Breast epithelium (tissue), 3 donors: ENCODE measurements around the gene VAV3.

Experiments
- CTCF ChIP-seq, 3 donors: fragments of 450-650 bp; IDR thresholded peaks; one replicate each; pipeline ENCODE4 v1.5.1; 2016 to 2017; ENCODE audit warnings: antibody characterized with exemption in 3 of 3, mild to moderate bottlenecking in 3 of 3, moderate library complexity in 3 of 3
- POLR2A ChIP-seq: fragments of 450-650 bp; IDR thresholded peaks from one replicate; pipeline ENCODE4 v1.6.1; 2016; ENCODE audit warnings: antibody characterized with exemption, mild to moderate bottlenecking, moderate library complexity

DNA sequence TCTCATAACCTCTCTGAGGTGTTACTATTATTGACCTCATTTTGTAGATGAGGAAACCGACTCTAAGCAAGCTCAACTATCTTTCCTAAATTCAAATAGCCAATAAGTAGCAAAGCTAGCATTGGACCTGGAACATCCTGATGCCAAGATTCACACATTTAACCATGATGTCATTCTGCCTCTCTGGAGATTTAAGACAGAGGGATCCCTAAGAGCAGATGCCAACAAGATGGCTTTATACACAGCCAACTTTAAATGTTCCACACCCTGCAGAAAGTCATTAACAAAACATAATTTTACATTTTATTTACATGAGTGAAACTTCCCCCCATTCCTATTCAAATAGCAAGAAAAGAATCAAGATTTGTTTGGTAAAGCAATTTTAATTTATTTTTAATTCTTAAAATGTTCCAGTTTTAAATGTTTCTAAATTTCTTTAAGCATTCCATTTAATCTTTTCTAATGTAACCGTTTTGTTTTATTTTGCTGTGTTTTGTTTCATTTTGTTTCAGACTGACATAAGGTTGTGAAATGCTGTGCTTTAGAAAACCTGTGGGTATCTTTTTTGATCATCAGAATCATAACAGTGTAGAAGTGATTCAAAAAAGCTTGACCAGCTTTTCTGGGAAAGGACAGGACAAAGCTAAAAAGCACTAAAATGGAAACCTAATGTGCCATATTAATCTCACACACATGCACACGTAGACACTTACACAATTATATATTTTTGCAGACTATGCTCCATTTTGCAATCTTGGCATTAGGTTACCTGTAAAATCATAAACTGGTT, 7.6 kb upstream of the VAV3 start:
- TF ChIP-seq CTCF (IDR thresholded peaks at IDR 0.05) (no peak), POLR2A (no peak)
